Stimulated activated CD8-positive, alpha-beta memory T cell treated with anti-CD3 and anti-CD28 coated beads, Interleukin-12 subunit alpha, Interleukin-12 subunit beta, amount 100 ng/mL, for 24 hours (primary cell): ENCODE results near the gene PSMG4.
"Not testable (repeated sequence)": the region's sequence is repeated elsewhere in the genome, so short reads cannot be mapped to it uniquely, and the experiment has no call there.

Source experiments
- DNase-seq: peaks from one replicate; pipeline ENCODE4 v3.0.0-alpha.2; 2020; ENCODE audit errors: extremely low read depth

PSMG4 gene

DNA sequence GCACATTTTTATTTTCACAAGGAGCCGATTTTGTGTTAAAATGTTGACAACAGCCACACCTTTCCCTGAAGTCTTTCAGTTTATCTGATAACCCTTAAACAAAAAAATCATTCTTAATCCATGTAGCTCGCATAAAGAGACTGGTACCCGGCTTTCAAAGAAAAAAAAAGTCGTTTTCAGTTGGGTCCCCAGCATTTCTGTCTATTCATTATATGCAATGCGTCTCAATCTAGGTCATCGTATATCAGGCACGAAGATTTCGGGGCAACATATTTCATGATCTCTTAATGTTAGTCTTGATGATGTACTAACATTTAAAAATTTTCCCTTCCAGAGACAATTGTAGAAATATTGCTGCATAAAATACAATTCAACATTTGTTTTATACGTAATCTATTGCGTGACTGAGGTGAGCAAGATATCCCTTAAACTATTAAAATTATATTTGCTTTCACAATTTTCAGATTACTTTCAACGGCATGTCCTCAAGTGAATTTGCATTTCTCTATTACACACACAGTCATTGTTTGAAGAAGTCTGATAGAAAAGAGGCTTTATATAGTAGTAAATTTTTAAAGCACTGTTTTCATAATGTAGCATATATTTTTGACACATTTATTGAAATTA is 28.4 kb upstream of the PSMG4 start:
- DNase-seq: no peak

DNA sequence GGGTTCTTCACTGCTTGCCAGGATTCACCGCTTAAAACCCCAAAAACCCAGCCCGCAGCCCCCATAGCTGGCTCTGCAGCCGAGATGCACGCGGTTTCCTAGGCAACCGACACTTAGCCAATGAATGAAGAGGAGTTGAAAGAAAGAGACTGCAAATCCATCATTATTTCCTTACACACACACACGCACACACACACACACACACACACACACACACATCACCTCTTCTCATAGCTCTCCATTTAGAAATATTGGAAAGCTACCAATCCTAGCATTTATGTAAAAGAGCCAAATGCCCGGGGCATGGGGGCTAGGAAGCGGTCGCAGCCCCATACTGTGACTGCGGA is 27.9 kb upstream of the PSMG4 start:
- no peak for DNase-seq

DNA sequence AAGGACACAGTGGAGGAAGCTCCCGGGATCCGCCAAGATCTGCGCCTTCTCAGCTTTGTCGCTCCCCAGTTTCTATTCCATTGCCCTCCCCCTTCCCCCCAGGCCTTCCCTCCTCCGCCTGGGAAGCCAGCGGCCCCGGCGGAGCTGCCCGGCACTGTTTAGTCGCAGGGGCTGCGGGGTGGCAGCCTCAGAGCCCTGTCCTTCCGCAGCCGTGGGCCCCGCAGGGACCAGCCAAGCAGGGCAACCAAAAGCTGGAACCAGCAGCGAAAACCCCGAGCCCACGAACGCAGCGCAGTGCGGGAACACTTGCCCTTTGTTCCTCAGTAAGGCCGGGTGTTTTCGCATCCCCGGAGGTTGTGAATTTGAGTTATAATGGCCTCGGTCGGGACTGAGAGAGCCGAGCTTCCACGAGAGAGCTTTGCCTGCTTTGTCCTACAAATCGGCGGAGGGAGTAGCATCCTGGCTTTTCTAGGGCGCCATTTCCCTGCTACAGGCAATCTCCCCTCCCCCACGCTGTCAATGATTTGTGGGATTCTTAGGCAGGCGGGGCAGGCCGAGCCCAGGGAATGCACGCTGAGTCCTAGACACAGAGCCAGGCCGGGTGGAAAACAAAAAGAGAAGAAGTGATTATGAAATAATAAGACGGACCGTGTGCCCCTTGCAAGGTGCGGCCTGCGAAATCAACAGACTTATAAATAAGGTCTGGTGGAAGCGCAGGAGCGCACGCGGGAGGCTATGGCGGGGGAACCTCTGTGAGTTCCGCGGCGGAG is 27.3 kb upstream of the PSMG4 start:
- DNase-seq: no peak

DNA sequence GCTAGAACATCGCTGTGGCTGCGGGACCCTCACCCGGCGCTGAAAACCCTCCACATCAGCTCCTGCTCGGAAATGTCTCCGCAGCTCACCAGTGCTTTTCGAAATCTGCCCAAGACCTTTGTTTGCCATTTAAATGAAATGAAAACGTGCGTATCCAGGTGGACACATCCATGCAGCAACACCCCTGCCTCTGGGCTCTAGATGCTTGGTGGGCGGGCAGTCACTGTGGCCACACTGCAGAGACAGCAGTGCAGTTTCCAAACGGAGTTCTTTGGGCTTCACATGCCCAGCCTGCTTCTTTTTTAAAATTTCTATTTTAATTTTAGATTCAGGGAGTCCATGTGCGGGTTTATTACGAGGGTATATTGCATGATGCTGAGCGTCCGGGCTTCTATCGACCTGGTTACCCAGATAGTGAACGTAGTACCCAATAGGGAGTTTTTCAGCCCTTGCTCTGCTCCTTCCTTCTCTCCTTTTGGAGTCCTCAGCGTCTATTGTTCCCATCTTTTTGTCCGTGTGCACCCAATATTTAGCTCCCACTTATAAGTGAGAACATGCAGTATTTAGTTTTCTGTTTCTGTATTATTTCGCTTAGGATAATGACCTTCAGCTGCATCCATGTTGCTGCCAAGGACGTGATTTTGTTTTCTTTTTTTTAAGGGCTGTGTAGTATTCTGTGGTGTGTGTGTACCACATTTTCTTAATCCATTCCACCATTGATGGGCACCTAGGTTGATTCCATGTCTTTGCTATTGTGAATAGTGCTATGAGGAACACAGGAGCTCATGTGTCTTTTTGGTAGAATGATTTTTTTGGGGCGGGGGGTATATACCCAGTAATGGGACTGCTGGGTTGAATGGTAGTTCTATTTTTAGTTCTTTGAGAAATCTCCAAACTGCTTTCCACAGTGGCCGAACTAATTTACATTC is 26.5 kb upstream of the PSMG4 start:
- no peak for DNase-seq

DNA sequence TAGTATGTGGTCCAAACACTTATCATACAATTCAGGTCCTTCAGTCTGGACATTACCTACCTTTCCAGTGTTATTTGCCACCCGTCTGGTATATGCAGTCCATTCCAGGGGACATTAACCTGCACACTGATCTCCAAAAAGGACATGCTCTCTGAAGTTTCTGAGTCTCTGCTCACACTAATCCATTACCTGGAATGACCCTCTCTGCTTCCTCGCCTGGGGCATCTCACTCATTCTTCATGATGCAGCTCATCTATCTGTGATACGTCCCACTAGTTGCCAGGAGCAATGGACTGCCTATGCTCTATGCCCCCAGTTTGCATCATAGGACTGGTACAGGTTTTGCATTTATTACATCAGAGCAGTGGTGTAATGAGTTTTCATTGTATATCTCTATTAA is 25.4 kb upstream of the PSMG4 start:
- no peak for DNase-seq

DNA sequence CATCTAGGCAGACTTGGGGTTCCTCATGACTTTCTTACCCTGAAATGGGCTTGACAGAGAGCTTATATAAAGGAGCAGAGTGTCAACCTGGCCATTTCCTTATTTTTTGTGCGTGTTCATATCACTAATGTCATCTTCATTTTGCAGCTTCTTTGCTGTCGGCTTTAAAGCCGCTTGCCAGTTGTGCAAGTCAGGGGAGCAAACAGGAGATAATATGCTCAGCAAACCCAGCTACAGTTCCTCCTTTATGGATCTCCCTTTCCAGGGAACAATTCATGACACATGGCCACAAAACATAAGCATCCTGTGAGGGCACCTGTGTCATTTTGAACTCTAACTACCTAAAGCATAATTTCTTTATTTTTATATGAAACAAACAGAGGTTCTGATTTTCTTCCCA is 24.8 kb upstream of the PSMG4 start:
- no peak for DNase-seq

DNA sequence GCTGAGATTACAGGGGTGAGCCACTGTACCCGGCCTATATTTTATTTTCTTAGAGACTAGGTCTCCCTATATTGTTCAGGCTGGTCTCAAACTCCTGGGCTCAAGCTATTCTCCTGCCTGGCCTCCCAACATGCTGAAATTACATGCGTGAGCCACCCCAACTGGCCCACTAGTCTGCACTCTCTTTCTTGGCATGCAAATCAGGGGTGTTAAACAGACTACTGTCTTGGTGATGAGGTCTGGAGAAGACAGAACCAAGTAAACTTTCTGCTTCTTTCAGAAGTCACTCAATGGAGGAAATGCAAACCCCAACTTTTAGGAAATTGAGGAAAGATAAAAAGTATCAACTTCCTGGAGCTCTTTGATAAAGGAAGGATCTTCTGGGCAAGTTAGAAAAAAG is 23.3 kb upstream of the PSMG4 start:
- DNase-seq: no peak

DNA sequence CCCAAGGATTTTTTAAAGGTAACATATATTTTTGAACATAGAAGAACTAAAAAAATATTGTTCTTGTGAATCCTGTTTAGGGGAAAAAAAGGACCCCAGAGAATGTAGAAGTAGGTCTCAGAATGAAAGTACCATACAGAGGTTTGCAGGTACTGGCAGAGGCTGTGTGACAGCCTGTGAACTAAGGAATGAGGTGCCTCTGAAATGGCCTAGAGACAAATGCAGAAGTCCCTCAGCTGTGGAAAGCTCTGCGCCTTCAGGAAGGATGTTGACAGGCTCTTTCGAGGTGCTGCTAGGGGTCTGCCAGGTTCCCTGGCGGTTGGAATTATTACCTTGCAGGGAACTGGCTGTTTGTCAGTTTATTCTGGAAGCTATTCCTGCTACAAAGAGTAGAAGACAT is 22.7 kb upstream of the PSMG4 start:
- no peak for DNase-seq

DNA sequence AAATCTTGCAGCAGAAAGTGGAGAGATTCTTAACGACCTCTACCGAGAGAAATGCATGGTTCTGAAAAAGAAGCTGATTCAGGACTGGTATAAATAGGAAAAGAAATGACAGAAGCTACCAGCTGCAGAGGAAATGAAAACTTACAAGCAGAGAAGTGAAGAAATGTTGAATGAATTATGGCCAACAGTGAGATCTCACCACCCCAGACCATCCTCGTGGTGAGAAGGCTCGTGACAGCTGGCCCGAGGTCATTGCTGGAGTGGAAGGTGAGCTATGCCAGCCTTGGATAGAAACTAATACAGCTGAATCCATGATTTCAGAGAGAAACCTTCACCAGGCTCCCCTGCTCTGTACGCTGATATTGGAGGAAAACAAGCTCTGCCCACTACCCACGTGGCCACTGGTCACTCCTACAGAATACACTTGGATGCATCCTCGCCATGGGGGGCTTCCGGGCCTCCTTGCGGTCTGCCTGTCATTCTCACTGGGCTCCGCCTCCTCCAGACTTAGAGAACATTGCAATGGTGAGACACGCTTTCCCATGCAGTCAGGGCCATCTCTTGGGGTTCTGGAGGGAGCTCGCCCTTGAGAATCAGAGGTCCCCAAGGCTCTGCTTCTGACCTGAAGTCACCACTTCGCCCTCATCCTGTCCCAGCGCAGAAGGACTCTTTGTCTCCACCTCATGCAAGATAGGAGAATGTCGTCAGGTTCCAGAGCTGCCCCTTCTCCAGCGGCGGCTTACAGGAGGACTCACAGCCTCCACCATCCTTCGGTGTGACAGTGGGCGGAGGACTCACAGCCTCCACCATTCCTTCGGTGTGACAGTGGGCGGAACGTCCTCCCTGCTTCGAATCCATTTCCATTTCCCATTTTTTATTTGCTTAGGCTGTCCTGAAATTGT is 20.7 kb upstream of the PSMG4 start:
- no peak for DNase-seq

DNA sequence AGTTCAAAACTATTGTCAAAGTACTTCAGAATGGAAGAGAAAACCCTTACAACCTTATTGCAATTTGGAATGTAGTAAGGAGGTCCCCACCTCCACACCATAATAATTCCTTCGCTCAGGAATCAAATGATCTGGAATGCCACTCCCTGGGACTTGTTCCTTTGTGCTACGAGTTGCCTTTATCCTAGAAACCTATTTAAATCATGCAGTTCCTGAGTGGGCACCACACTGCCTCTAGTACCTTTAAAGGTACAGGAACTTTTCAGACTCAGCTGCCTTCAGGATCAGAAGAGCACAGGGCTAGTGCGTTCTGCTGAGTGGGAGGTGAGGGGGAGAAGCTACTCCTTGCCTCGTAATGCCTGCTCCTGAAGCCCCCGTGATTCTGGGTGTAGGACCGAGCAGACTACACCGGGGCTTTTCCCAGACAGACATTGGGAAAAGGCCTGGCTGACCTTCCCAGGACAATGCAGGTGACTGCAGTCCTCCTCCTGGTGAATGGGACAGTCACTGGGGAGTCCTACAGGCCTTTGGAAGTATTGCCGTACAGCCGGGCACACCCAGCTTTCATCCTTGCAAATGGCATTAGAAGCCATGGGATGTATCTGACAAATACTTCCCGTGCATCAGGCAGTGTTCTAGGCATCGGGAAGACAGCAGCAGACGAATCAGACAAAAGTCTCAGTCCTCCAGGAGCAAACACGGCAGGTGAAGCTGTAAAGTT is 19.5 kb upstream of the PSMG4 start:
- no peak for DNase-seq

DNA sequence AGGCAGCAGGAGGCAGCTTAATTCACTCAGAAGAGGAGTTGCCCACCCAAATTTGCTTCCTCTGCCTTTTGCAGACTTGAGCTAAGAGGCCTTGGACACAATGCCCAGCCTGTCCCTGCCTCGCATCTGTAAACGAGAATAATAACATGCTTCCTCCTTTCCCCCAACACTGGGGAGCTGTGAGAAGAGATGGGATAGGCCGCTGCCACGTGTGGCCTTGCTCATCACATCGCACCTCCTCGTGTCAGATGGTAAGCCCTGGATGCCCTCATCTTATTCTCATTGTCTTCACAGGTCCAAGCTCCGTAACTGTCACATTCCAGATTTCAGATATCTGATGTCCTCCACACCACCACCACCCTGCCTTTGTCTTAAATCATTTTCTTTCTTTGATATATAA is 18.2 kb upstream of the PSMG4 start:
- no peak for DNase-seq

DNA sequence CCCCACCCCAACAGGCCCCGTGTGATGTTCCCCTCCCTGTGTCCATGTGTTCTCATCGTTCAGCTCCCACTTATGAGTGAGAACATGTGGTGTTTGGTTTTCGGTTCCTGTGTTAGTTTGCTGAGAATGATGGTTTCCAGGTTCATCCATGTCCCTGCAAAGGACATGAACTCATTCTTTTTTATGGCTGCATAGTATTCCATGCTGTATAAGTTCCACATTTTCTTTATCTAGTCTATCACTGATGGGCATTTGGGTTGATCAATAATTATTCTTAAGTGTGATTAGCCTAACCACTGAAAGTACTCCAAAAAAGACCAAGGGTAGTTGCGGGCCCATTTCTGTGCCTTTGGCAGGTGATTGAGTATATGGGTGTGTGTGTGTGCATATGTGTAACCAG is 17.0 kb upstream of the PSMG4 start:
- DNase-seq: not testable (repeated sequence)

DNA sequence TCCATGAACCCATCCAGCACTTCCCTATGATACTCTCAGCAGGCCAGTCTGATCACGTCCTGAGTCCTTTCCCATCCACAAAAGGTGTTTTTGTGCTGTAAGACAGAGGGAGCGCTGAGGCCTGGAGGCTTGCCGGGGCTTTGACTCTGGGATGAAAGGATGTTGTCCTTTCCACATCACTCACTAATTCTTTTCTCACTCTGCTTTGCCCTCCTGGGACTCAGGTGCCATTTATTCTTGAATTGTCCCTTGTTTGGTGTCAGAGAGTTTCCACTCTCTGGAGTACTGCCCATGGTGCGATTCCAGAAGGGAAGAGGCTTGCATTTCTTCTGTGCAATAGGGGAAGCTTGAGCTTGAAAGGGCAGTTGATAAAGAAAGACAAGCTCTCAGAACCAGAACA is 16.0 kb upstream of the PSMG4 start:
- DNase-seq: no peak

DNA sequence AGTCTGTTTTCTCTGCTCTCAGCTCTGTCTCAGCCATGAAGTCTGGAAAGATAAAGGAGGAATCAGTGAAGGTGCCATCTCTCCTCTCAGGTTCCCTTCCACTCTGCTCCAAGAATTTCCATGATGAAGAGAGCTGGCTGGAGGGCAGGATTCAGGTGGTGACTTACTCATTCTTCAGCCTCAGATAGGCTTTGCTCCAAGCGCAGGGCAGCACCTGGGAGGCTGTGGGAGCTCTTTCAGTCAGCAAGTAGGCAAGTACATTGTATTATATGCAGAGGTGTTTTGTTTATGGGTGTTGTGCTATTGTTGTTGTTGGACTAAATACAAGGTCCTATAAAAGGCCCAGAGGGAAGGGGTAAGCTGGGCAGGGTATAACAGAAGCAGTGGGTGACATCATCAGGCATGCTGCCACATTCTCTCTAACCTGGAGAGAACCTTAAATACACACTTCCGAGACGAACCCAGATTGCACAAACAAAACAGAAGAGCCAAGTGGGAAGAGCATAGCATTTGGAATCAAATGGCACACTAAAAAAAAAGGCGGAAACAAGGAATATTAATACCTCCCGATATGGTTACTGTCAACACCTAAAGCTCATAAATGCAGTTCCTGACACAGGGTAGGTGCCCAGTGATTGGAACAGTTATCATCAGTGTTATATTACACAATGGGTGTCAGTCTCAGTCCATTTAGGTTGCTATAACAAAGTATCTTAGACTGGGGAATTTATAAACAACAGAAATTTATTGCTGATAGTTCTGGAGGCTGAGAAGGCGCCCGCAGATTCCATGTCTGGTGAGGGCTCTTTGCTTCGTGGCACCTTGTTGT is 14.5 kb upstream of the PSMG4 start:
- DNase-seq: no peak

DNA sequence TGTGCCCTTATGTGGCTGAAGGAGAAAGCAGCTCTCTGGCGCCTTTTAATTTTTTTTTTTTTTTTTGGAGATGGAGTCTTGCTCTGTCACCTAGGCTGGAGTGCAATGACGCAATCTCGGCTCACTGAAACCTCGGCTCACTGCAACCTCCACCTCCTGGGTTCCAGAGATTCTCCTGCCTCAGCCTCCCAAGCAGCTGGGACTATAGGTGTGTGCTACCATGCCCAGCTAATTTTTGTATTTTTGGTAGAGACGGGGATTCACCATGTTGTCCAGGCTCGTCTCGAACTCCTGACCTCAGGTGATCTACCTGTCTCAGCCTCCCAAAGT is 13.9 kb upstream of the PSMG4 start:
- DNase-seq: not testable (repeated sequence)

DNA sequence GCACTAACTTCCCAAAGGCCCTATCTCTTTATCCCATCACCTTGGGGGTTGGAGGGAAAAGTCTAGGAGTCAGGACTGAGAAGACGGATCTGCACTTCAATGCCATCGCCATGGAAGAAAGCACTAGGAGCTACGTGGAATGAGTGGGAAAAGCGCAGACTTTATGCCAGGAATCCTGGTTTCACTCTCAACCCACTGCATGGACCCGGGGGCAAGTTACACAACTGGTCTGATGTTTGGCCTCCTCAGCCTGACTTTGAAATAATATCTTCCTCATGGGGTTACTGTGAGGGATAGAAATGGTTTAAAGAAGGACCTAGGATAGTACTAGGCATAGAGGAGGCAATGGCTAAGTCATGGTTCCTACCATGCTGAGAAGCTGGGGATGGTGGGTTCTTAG is 13.5 kb upstream of the PSMG4 start:
- DNase-seq: no peak

DNA sequence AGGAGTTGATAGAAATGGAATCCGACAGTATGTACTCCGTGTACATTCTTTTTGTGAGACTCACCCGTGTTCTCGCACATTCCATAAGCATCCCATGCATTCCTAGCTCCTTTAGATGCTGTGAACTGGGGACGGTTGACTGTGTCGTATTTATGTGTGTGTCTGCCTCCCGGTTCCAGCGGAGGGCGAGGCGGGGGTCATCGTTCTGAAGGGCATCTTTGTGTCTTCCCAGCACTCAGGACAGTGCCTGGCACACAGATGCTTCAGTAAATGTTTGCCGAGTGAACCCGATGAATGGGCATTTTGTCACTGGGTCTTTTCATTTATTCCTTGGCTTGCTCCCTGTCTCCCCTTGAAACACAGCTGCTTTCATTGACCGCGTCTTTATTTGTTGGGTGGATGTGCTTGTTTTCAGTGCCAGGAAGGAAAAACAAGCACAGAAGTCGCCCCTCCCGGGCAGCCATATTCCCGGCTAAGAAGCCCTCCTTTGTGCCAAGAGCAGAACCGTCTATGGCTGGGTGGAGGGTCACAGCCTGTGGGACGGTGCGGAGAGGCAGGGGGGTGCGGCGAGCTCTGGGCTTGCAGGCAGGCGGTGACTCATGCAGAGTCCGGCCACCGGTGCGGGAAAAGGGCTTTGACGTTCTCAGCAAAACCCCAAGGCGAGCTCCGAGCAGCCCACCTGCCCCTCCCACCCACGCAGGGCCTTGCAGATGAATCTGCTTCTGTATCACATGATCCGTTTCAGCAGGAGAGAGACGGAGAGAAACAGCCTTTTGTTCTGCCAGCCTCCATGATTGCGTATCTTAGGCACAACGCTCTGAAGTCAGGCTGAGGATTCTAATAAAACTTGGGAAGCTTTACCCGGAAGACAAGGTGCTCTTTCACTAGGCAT is 11.2 kb upstream of the PSMG4 start:
- no peak for DNase-seq

DNA sequence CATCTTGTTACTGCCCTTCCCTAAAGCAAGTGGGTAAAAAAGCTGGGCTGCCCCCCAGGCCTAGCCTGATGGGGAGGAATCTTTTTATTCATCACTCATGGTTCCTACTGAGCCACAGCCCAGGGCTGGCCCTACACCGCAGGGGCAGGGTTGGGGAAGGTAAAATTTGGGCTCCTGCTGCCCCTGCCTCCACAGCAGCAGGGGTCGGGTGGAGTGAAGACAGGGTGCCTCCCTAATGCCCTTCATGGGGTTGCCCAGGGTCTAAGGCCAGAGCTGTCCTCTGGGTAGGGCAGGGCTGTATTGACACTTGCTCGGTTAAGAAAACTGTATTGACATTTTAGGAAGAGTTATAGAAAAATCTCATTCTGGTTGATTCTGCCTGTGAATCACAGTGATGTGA is 8.9 kb upstream of the PSMG4 start:
- no peak for DNase-seq

DNA sequence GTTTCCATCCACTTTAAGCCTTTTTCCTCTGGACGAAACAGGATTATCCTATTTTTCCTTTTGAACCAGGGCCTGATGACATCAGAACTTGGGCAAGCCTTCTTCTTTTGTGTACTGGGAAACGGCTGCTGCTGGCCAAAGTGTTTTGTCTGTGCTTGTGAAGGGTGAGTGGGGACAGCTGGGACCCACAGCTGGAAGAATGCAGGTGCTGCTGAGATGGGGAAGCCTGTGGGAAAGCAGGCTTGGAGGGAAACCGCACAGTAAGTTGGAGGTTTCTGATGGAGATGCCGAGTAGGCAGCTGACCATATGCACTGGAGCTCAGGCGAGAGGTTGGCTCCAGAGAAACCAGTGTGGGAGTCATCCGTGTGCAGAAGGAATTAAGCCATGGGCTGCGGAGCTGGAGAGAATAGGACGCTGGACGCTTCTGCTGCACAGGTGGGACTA is 8.5 kb upstream of the PSMG4 start:
- DNase-seq: no peak
